Activated CD8-positive, alpha-beta memory T cell treated with anti-CD3 and anti-CD28 coated beads, Interleukin-2, amount 50 U/mL, for 1 hour (primary cell): ENCODE data around the gene UBQLN4.

Experiments
- DNase-seq: peaks from one replicate; pipeline ENCODE4 v3.0.0-alpha.2; 2020; ENCODE audit errors: extremely low read depth

The UBQLN4 gene

GRCh38 chr1:156053768-156054499, at the start of gene UBQLN4:
Gene UBQLN4 (minus strand): TSS chr1:156053798. CDS start chr1:156053701, 97 bp downstream.
- DNase-seq = peak; percentile 57

GRCh38 chr1:156102633-156103511, 49.3 kb upstream of the UBQLN4 start:
- no peak for DNase-seq

- DNase-seq = no peak
Observed at GRCh38 chr1:156101880-156102279, 48.3 kb upstream of the UBQLN4 start.

DNA sequence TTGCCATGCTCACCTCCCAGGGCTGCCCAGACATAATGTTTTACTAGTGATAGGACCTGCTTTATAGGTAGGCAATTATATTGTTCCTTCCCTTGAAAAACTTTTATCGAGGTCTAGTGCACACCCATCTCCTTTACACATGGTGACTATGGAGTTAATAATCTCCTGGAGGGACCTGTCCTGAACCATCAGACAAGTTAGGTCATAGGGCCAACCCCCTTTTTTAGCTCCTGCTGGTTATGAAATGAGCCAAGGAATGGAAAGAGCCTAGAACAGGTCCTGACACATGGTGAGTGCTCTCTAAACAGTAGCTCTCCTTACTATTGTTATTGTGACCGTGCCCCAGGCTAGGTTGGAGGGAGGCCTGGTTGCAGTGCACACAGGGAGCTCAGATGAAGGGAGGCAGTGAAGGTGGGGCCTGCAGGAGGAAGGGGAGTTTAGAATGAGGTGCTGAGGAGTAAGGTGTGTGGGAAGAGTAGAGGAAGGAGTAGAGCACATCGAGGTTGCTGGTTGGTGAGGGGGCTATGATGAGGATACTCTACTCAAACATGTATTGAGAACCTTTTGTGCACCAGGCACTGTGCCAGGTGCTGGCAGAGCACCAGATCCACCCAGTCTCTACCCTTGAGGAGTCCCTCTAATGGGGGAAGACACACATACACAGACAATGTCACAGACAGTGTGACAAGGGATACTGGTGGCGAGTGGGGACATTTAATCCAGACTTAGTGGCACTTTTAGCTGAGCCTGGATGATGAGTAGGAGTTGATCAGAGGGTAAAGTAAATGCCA, 46.8 kb upstream of the UBQLN4 start:
- DNase-seq = no peak

- no peak for DNase-seq
Observed at GRCh38 chr1:156099282-156099681, 45.7 kb upstream of the UBQLN4 start.

GRCh38 chr1:156098784-156099183, 45.2 kb upstream of the UBQLN4 start:
- DNase-seq = no peak

DNA sequence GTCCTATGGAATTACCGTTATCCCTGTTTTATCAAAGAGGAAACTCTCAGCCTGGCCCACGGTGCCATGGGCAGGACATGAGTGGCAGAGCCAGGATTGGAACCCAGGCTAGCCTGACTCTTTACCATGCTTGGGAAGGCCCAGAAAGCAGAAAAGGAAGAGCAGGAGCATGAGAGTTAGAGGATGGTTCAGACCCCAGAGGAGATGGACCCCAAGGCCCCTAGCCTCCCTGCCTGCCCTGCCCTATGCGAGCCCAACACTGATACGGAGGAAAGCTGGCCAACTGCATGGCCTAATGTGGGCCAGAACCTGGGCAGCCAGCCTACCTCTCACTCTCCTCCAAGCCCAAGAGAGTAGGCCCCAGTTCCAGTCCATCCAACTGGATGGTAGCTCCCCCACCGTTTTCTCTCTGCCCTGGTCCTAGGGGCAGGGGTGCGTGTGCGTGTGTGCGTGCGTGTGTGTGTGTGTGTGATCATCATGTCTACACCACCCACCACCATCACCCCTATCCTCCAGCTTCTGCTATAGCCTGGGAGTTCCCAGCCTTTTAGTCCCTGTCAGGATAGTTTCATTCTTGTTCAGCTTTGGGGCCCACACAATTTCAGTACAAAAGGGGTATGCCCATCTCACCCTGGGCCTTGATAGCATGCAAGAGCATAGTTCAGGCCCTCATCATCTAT, 44.0 kb upstream of the UBQLN4 start:
- DNase-seq = no peak

- DNase-seq = peak; percentile 97
Observed at GRCh38 chr1:156096640-156097391, 43.2 kb upstream of the UBQLN4 start.

DNA sequence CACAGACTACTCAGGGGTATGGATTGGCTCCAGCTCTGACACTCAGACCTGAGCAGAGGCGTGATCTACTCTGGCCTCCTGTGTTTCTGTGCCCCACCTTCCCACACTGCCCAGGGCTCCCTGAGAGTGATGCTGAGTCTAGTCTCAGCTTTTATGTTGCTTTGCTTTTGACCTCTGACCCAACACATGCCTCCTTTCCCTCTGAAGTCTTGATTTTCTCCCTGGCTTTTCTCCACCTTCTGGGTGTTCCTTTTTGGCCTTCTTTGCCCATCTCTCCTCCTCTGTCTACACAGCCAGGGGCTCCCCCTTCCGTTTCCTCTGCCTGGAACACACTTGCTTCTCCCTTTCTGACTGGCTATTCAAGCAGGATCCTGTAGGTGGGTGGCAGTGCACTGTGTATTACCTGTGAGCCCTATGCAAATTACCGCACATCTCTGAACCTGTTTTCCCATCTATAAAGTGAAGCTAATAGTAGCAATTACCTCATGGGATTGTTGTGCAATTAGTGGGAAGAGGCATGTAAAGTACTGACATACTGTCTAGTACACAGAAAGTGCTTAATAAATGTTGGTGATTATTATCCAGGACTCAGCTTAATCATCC, 42.4 kb upstream of the UBQLN4 start:
- DNase-seq = no peak

- DNase-seq = no peak
Observed at GRCh38 chr1:156091610-156092009, 38.0 kb upstream of the UBQLN4 start.

DNA sequence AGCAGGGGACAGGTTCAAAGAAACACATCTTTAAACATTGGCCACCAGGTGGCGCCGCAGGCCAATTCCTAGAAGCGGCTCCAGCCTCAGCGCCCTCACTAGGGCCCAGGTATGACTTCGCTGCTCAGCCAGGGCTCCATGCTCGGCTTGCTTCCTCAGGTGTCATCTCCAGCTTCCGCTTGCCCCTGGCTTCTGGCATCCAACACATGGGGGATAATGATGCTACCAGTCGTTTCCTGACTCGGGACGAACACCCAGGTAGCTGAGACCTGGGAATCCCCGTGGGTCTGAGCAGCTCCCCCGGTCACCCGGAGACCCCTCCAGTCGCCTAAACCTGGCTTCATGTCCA, 37.2 kb upstream of the UBQLN4 start:
- peak; percentile 72 for DNase-seq

DNA sequence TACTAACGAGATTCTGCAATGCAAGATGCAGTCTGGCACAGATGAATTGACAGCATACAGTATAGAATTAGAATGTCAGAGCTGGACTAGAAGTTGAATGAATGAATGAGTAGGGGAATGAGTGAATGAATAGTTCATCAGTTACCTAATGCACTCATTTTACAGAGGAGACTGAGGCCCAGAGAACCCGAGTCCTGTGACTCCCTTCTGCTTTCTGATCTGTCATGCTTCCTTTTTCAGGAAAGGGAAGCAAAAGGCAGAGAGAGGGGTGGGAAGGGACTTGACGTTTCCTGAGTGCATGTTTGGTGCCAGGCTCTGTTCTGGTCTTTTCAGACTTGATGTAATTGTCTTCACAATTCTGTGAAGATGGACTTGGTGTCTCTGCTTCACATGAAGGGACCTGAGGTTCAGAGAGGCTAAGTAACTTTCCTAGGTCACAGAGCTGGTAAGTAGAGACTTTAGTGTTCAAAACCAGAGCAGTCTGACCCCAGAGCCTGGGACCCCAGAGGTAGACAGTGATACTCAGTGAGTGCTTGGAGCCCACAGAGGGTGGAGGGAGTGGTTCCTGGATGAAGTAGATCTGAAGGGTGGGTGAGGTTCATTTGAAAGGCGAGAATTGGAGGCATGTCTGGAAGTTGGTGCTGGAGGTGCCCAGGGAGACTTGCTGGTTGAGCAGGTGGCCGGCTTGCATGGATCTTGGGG, 36.7 kb upstream of the UBQLN4 start:
- no peak for DNase-seq

GRCh38 chr1:156089704-156090103, 36.1 kb upstream of the UBQLN4 start:
- no peak for DNase-seq

DNA sequence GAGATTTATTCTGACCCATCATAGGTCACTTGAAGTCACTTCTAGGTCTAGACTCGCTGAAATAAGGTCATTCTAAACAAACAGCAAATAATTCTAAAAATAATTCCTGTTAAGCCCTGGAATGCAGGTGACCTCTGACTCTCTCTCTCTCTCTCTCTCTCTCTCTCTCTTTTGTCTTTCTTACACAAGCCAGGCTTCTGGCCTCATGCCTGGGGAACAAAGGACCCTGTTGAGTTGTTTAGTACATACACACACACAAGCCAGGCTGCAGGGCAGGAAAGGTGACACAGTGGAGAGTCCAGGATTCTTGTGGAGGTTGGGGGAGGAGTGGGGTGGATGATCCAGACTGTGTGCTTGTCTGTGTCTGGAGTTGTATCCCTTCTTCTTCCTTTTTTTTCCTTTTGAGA, 32.7 kb upstream of the UBQLN4 start:
- no peak for DNase-seq

DNA sequence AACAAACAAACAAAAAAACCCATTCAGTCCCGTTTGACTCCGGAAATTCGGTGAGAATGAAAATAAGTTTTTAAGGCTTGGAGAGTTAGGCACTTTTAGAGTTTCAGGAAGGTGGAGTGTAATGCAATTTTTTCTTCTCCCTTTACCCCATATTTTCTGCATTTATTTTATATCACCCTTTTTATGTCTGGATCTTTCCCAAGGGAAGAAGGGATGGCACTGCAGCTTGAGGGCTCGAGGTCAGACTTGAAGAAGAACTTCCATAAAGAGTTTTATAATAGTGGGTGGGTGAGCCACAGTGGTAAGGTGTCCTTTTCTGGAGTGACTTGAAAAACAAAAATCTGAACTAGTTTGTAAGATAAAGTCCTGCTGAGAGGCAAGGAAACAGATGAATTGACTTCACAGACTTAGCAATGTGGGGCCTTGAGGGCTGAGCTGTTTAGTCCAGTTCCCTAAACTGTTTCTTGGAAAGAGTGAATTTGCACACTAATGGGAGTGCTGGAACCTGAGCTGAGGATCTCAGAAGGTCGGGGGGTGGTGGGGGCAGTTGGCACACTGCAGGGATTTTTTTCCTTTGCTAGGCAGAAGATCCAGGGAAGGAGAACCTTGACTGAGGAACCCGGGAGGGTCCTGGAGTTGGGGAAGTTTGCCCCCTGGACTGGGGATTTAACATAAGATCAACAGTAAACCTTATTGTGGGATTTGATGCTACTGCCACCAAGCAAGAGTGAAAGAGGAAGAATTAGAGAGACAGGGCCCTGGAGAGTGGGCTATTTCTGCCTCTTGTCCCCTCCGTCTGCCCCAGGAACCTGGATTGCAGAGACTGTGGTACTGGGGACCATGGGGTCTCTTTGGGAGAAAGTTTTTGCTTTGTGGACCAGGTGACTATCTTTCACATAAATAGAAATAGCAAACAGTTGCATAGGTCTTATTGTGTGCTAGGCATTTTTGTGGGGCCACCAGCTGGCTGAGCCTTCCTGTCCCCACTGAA, 30.5 kb upstream of the UBQLN4 start:
- no peak for DNase-seq

DNA sequence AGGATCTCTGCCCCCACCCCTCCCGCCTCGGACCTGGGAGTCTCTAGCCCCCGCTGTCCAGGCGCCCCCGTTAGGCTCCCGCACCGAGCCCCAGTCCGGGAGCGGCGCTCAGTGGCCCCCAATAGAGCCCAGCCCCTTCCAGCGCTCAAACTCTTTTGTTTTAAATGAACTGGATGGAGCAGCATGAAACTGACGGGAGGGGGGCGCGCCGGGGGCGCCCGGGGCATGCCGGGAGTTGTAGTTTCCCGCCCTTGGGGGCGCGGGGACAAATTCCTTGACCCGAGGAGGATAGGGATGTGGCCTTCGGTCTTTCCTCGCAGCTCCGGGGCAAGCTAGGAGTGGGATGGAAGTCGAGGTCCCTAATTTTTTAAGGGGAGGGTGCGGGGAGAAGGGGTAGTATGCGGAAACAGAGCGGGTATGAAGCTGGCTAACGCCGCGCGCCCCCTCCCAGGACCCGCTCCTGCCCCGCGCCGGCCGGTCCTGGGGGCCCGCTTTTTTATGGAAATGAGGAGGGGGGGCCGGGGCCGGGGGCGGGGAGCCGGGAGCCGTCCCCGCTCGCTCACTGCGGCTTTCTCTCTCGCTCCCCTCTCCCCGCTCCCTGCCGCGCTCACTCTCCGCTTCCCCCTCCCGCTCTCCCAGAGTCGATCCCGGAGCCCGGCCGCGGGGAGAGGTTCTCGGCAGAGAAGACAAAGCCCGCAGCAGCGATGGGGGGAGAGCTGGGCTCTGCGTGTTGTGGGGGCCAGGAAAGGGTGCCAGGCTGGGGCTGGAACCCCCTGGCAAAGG, 28.9 kb upstream of the UBQLN4 start, which contains the start of gene MEX3A:
TSS of gene MEX3A (minus strand) at position 157 of the 783 bp plus-strand sequence. CDS start 467 bp downstream, outside the sequence.
- DNase-seq = no peak

DNA sequence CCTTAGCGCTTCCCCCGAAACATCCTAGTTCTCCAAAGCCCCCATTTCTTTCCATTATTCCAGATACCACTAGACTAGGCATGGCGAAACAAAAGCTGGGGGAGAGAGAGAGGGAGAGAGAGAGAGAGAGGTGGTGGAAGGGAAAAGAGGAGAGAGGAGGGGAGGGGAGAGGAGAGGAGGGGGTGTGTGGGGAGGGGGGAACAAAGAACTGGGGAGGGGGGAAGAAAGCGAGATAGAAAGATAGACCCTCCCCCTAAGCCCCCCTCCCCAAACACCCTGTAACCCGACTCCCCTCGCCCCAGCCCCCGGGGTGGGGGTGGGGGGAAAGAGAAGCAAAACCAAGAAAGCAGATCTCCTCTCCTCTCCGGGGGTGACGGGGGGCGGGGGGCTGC, 28.3 kb upstream of the UBQLN4 start:
- DNase-seq = no peak
